Renal cortex interstitium (tissue), 11 donors: ENCODE measurements around the gene CAPN10. TPM values are rescaled to one million over a fixed set of nuclear protein-coding genes. Genes with fewer than 3 reads are reported as not detected.
"Not testable (repeated sequence)": the region's sequence is repeated elsewhere in the genome, so short reads cannot be mapped to it uniquely, and the experiment has no call there.

Source experiments
- DNase-seq, 11 donors: peaks; one replicate each; pipeline ENCODE4 v3.0.0-alpha.2; 2013; ENCODE audit warnings: low read depth in 9 of 11, low spot score in 4 of 11; ENCODE audit errors: extremely low read depth in 1 of 11
- polyA plus RNA-seq, 3 donors: library from polyadenylated mRNA; unstranded; fragments of 120-200 nt; gene quantifications; one replicate each; pipeline ENCODE4 v1.2.1, GENCODE V29; 2013; ENCODE audit not compliant: insufficient read length in 3 of 3

Gene CAPN10
- polyA plus RNA-seq, 3 donors: 20.2 to 37.9 (median 32.1) TPM

- no peak for DNase-seq
Observed at GRCh38 chr2:240614391-240614790, 27.9 kb downstream of the CAPN10 start.

GRCh38 chr2:240615396-240615795 lies 28.9 kb downstream of the CAPN10 start:
- DNase-seq: no peak

- no peak for DNase-seq
Observed at GRCh38 chr2:240615820-240616547, 29.4 kb downstream of the CAPN10 start.

GRCh38 chr2:240616860-240617666 lies 30.5 kb downstream of the CAPN10 start:
- not testable (repeated sequence) for DNase-seq

- DNase-seq: no peak
Observed at GRCh38 chr2:240618776-240619175, 32.2 kb downstream of the CAPN10 start.

GRCh38 chr2:240619506-240620148 lies 33.1 kb downstream of the CAPN10 start:
- no peak for DNase-seq

GRCh38 chr2:240620149-240620731 lies 33.7 kb downstream of the CAPN10 start:
- no peak for DNase-seq

GRCh38 chr2:240620859-240621258 lies 34.3 kb downstream of the CAPN10 start:
- no peak for DNase-seq

- DNase-seq: no peak
Observed at GRCh38 chr2:240622060-240622411, 35.5 kb downstream of the CAPN10 start.

GRCh38 chr2:240622531-240623235 lies 36.1 kb downstream of the CAPN10 start:
- peak in 2 of 11 donors; percentile 25 to 42 for DNase-seq

- no peak for DNase-seq
Observed at GRCh38 chr2:240623531-240624010, 37.0 kb downstream of the CAPN10 start.

GRCh38 chr2:240624011-240624949 lies 37.7 kb downstream of the CAPN10 start:
- no peak for DNase-seq

- DNase-seq: no peak
Observed at GRCh38 chr2:240624950-240625621, 38.6 kb downstream of the CAPN10 start, which contains the start of gene GPR35. Gene GPR35 (plus strand): TSS chr2:240625480. CDS start chr2:240629953, 4,473 bp downstream.

GRCh38 chr2:240626531-240627300 lies 40.2 kb downstream of the CAPN10 start:
- DNase-seq: no peak

- DNase-seq: no peak
Observed at GRCh38 chr2:240627736-240628506, 41.4 kb downstream of the CAPN10 start.

- no peak for DNase-seq
Observed at GRCh38 chr2:240628507-240628807, 41.9 kb downstream of the CAPN10 start.
